H9 (cell line): ENCODE measurements around the gene CDK16. TPM values are rescaled to one million over a fixed set of nuclear protein-coding genes. Genes with fewer than 3 reads are reported as not detected.

Source experiments
- DNase-seq: peaks from one replicate; pipeline ENCODE4 v3.0.0-alpha.2; 2017
- H2AFZ ChIP-seq: one replicate; pipeline ENCODE4 v1.6.1; 2013; ENCODE audit warnings: mild to moderate bottlenecking, low read length, control low read depth, moderate library complexity
- H2AK5ac ChIP-seq: 2 replicates; pipeline ENCODE4 v1.6.1; 2013; ENCODE audit warnings: low read length, control low read depth, mixed read lengths; ENCODE audit not compliant: insufficient read length
- H2BK120ac ChIP-seq: one replicate; pipeline ENCODE4 v1.6.1; 2013; ENCODE audit warnings: low read depth, mild to moderate bottlenecking, low read length, control low read depth, inconsistent platforms; ENCODE audit not compliant: poor library complexity, severe bottlenecking
- H2BK12ac ChIP-seq: 2 replicates; pipeline ENCODE4 v1.6.1; 2013; ENCODE audit warnings: low read length, control low read depth, mixed read lengths, low read depth; ENCODE audit not compliant: insufficient read length
- H2BK15ac ChIP-seq: 2 replicates; pipeline ENCODE4 v1.6.1; 2013; ENCODE audit warnings: low read depth, low read length, control low read depth
- H2BK20ac ChIP-seq: one replicate; pipeline ENCODE4 v1.6.1; 2013; ENCODE audit warnings: low read depth, mild to moderate bottlenecking, low read length, control low read depth, inconsistent platforms; ENCODE audit not compliant: poor library complexity, severe bottlenecking
- H2BK5ac ChIP-seq: 2 replicates; pipeline ENCODE4 v1.6.1; 2013; ENCODE audit warnings: low read length, control low read depth, mixed read lengths; ENCODE audit not compliant: insufficient read length
- H3K14ac ChIP-seq: 2 replicates; pipeline ENCODE4 v1.6.1; 2013; ENCODE audit warnings: low read length, control low read depth; ENCODE audit not compliant: insufficient read depth
- H3K18ac ChIP-seq: 2 replicates; pipeline ENCODE4 v1.6.1; 2013; ENCODE audit warnings: low read depth, mild to moderate bottlenecking, mixed read lengths, low read length, control low read depth; ENCODE audit not compliant: insufficient read length
- H3K23ac ChIP-seq: 2 replicates; pipeline ENCODE4 v1.6.1; 2013; ENCODE audit warnings: low read length, control low read depth, mixed read lengths, low read depth; ENCODE audit not compliant: insufficient read length
- H3K23me2 ChIP-seq: 2 replicates; pipeline ENCODE4 v1.6.1; 2013; ENCODE audit warnings: low read depth, mild to moderate bottlenecking, mixed read lengths, low read length, control low read depth; ENCODE audit not compliant: insufficient read length, poor library complexity, severe bottlenecking
- H3K27ac ChIP-seq: 2 replicates; pipeline ENCODE4 v1.5.1; 2013; ENCODE audit warnings: low read length, control low read depth, mixed read lengths, low read depth; ENCODE audit not compliant: insufficient read length
- H3K27me3 ChIP-seq: 2 replicates; pipeline ENCODE4 v1.6.1; 2013; ENCODE audit warnings: low read length, control low read depth, inconsistent platforms; ENCODE audit not compliant: insufficient read depth
- H3K4ac ChIP-seq: 2 replicates; pipeline ENCODE4 v1.6.1; 2013; ENCODE audit warnings: low read depth, mild to moderate bottlenecking, control low read depth, inconsistent platforms, low read length, moderate library complexity
- H3K4me1 ChIP-seq: 2 replicates; pipeline ENCODE4 v1.6.1; 2013; ENCODE audit warnings: low read length, control low read depth, inconsistent platforms; ENCODE audit not compliant: insufficient read depth
- H3K4me2 ChIP-seq: 2 replicates; pipeline ENCODE4 v1.6.1; 2013; ENCODE audit warnings: low read length, control low read depth, mixed read lengths; ENCODE audit not compliant: insufficient read length, insufficient read depth
- H3K56ac ChIP-seq: 2 replicates; pipeline ENCODE4 v1.6.1; 2013; ENCODE audit warnings: low read depth, mild to moderate bottlenecking, mixed read lengths, low read length, control low read depth; ENCODE audit not compliant: insufficient read length
- H3K79me1 ChIP-seq: 2 replicates; pipeline ENCODE4 v1.6.1; 2013; ENCODE audit warnings: low read depth, mild to moderate bottlenecking, moderate library complexity, low read length, control low read depth, inconsistent platforms; ENCODE audit not compliant: insufficient read depth, poor library complexity, severe bottlenecking
- H3K79me2 ChIP-seq: 2 replicates; pipeline ENCODE4 v1.6.1; 2013; ENCODE audit warnings: low read length, control low read depth, inconsistent platforms; ENCODE audit not compliant: insufficient read depth
- H3K9ac ChIP-seq: 2 replicates; pipeline ENCODE4 v1.6.1; 2013; ENCODE audit warnings: low read length, control low read depth, mixed read lengths; ENCODE audit not compliant: insufficient read length; ENCODE audit errors: extremely low read depth
- H3K9me3 ChIP-seq: one replicate; pipeline ENCODE4 v1.6.1; 2013; ENCODE audit warnings: low read depth, low read length, inconsistent platforms; ENCODE audit not compliant: control insufficient read depth
- H3T11ph ChIP-seq: one replicate; pipeline ENCODE4 v1.6.1; 2013; ENCODE audit warnings: mild to moderate bottlenecking, low read length, control low read depth, inconsistent platforms
- H4K20me1 ChIP-seq: one replicate; pipeline ENCODE4 v1.6.1; 2013; ENCODE audit not compliant: control insufficient read depth, insufficient read length, insufficient read depth
- H4K5ac ChIP-seq: 2 replicates; pipeline ENCODE4 v1.6.1; 2013; ENCODE audit warnings: low read depth, mild to moderate bottlenecking, mixed read lengths, low read length, control low read depth; ENCODE audit not compliant: insufficient read length
- H4K8ac ChIP-seq: replicated peaks from 2 replicates; pipeline ENCODE4 v1.6.1; 2013; ENCODE audit warnings: low read length, control low read depth, mixed read lengths, low read depth; ENCODE audit not compliant: insufficient read length
- H4K91ac ChIP-seq: 2 replicates; pipeline ENCODE4 v1.6.1; 2013; ENCODE audit warnings: low read depth, mild to moderate bottlenecking, moderate library complexity, mixed read lengths, low read length, control low read depth; ENCODE audit not compliant: insufficient read length
- H3K27ac Mint-ChIP-seq, 3 experiments: 2 replicates in 2 of 3; 3 replicates in 1 of 3; pipeline ENCODE4 v1.8.0; 2020 to 2021; ENCODE audit warnings: mixed read lengths in 3 of 3, mild to moderate bottlenecking in 1 of 3, moderate library complexity in 1 of 3
- H3K27me3 Mint-ChIP-seq: 2 replicates; pipeline ENCODE4 v1.8.0; 2021; ENCODE audit warnings: low read depth, mild to moderate bottlenecking, moderate library complexity, mixed read lengths
- H3K36me3 Mint-ChIP-seq, 3 experiments: 2 replicates in 2 of 3; 3 replicates in 1 of 3; pipeline ENCODE4 v1.8.0; 2020 to 2021; ENCODE audit warnings: low read depth in 3 of 3, mixed read lengths in 3 of 3; ENCODE audit not compliant: insufficient read depth in 1 of 3
- H3K4me1 Mint-ChIP-seq, 2 experiments: 2 replicates each; pipeline ENCODE4 v1.8.0; 2020; ENCODE audit warnings: mixed read lengths in 2 of 2
- H3K4me3 Mint-ChIP-seq, 2 experiments: 2 replicates in 1 of 2; 3 replicates in 1 of 2; pipeline ENCODE4 v1.8.0; 2020 to 2021; ENCODE audit warnings: mild to moderate bottlenecking in 2 of 2, mixed read lengths in 2 of 2, moderate library complexity in 1 of 2
- H3K9me3 Mint-ChIP-seq, 2 experiments: 2 replicates in 1 of 2; 3 replicates in 1 of 2; pipeline ENCODE4 v1.8.0; 2020; ENCODE audit warnings: mild to moderate bottlenecking in 2 of 2, mixed read lengths in 2 of 2, moderate library complexity in 1 of 2
- WGBS: extraction: QIAGEN DNeasy Blood & Tissue Kit; methylation state at CpG from one replicate; pipeline ENCODE4 v1.1.7; 2013; ENCODE audit warnings: missing lambda C conversion rate, low lambda C conversion rate, mixed read lengths; ENCODE audit not compliant: insufficient read length; ENCODE audit errors: extremely low coverage; 5-methylcytosine and 5-hydroxymethylcytosine counted together
- total RNA-seq: library from RNA; stranded (reverse); gene quantifications from 2 replicates; pipeline ENCODE4 v1.2.1, GENCODE V29; 2021
- TF ChIP-seq, protein P1 (sequence below): fragments of 200-600 bp; sonication (generic); conservative IDR thresholded peaks from 3 replicates; pipeline ENCODE4 v1.8.0; 2021; ENCODE audit warnings: antibody characterized with exemption, mild to moderate bottlenecking

CDK16 gene
- total RNA-seq, 1 experiment from 2014 or later, result 226 TPM

DNA sequence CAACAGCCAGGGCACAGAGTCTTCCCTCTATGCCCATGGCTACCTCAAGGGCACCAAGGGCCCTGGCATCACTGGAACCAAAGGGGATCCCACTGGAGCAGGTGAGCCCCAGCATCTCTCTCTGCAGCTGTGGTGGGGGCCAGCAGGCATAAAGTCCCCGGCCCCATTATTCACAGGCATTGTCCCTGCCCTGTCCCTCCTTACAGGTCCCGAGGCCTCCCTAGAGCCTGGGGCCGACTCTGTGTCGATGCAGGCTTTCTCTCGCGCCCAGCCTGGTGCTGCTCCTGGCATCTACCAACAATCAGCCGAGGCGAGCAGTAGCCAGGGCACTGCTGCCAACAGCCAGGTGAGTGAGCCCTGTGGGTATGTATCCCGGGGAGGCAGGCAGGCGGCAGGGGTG is 37.2 kb upstream of the CDK16 start:
- Histone ChIP-seq H2BK15ac (no peak overlapping the region), H4K8ac (no peak overlapping the region), H4K91ac (no peak overlapping the region), H3K9me3 (no peaks in the 10 kb centered on the region), H3K27ac (no peak overlapping the region), H3K79me2 (no peaks in the 10 kb centered on the region), H3T11ph (no peak overlapping the region), H3K56ac (no peak overlapping the region), H2AK5ac (no peak overlapping the region), H2AFZ (no peak overlapping the region), H3K4me1 (no peaks in the 10 kb centered on the region), H4K20me1 (no peaks in the 10 kb centered on the region), H3K27me3 (no peaks in the 10 kb centered on the region), H2BK5ac (no peak overlapping the region), H3K23me2 (no peaks in the 10 kb centered on the region), H4K5ac (no peak overlapping the region), H2BK12ac (no peak overlapping the region), H2BK120ac (no peak overlapping the region), H3K9ac (no peak overlapping the region), H3K14ac (no peak overlapping the region), H3K4me2 (no peak overlapping the region), H3K23ac (no peak overlapping the region), H3K4ac (no peak overlapping the region), H3K79me1 (no peaks in the 10 kb centered on the region), H2BK20ac (no peak overlapping the region), H3K18ac (no peak overlapping the region)
- Mint-ChIP-seq H3K4me3 (no peak overlapping the region), H3K36me3 (peaks cover 45 to 84% (median 69%) of the 10 kb centered on the region in 3 experiments), H3K27ac (no peak overlapping the region), H3K27me3 (no peaks in the 10 kb centered on the region; the same call in 1 of the 2 replicates), H3K9me3 (peaks cover 60 to 75% of the 10 kb centered on the region in 2 experiments), H3K4me1 (no peaks in the 10 kb centered on the region)
- WGBS, result no CpG with 5 or more reads among the region's 10 CpGs
- TF ChIP-seq, protein P1, sequence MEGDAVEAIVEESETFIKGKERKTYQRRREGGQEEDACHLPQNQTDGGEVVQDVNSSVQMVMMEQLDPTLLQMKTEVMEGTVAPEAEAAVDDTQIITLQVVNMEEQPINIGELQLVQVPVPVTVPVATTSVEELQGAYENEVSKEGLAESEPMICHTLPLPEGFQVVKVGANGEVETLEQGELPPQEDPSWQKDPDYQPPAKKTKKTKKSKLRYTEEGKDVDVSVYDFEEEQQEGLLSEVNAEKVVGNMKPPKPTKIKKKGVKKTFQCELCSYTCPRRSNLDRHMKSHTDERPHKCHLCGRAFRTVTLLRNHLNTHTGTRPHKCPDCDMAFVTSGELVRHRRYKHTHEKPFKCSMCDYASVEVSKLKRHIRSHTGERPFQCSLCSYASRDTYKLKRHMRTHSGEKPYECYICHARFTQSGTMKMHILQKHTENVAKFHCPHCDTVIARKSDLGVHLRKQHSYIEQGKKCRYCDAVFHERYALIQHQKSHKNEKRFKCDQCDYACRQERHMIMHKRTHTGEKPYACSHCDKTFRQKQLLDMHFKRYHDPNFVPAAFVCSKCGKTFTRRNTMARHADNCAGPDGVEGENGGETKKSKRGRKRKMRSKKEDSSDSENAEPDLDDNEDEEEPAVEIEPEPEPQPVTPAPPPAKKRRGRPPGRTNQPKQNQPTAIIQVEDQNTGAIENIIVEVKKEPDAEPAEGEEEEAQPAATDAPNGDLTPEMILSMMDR, result no peak
- DNase-seq, result no peak
